Right ventricle myocardium superior (tissue), 1 donor: Measurements from ENCODE around the gene SRRM3. TPM values are rescaled to one million over a fixed set of nuclear protein-coding genes. Genes with fewer than 3 reads are reported as not detected.
"Not testable (repeated sequence)": the region's sequence is repeated elsewhere in the genome, so short reads cannot be mapped to it uniquely, and the experiment has no call there.

ENCODE experiments used
- ATAC-seq: fragments of 200-7000 bp; cut with Tn5 transposase; one replicate; pipeline ENCODE4 v1.9.1; 2020; ENCODE audit warnings: mild to moderate bottlenecking; ENCODE audit not compliant: poor library complexity
- DNase-seq: peaks from one replicate; pipeline ENCODE4 v3.0.0-alpha.2; 2020
- intact Hi-C: fragments of 100-400 bp; cut with DNase I; formaldehyde crosslinking; loops from one replicate; pipeline ENCODE4 v1.11.2; 2022
- total RNA-seq: library from RNA; stranded (reverse); fragmentation: NEBNext Ultra II Directional; extraction: Animal tissue kit (Norgen Biotek cat#: 25700); gene quantifications from one replicate; pipeline ENCODE4 v1.2.1, GENCODE V29; 2021
- donor health status: DM: no; HTN: yes; CAD: no; lungs with severe emphysema.

The SRRM3 gene
- total RNA-seq, 1 donor from 2014 or later = 16.3 TPM

DNA sequence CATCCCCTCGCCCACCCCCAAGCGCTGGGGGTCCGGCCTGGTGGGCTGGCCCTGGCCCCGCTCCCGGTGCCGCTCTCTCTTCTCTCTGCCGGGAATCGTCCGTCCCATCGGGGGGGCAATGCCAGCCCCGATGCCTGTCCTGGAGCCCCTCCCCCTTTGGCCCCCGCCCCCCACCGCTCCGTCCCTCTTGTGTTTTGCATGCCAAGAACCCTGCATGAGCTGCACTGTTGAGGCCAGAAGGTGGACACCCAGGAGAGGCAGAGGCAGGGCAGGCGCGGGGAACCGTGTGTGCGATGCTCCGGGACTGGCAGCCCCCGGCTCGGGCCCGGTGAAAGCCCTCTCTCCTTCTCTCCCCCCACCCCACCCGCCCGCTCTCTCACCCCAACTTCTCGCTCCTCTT is 78.7 kb downstream of the SRRM3 start:
- ATAC-seq = no peak
- no peak for DNase-seq
- intact Hi-C loops = no loop called here

DNA sequence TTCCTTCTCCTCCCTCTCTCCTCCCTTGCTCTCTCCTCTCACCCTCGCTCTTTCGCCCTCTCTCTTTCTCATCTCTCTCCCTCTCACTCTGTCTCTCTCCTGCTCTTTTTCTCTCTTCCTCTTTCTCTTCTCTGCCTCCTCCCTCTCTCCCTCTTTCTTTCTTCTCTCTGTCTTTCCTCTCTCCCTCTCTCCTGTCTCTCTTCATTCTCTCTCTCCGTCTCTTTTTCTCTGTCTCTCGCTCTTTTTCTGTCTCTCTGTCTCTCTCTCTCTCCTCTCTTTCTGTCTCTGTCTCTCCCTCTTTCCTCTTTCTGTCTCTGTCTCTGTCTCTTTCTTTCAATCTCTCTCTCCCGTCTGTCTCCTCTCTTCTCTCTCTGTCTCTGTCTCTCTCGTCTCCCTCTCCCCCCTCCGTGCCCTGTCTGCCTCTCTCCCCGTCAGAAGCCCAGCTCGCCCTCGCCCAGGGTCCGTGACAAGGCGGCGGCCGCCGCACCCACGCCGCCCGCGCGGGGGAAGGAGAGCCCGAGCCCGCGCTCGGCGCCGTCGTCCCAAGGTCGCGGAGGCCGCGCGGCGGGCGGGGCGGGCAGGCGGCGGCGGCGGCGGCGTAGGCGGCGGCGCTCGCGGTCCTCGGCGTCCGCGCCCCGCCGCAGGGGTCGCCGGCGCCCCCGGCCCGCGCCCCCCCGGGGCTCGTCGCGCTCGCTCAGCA is 79.5 kb downstream of the SRRM3 start:
- intact Hi-C loops = no loop called here
- DNase-seq (no peak), ATAC-seq (peak; percentile 41)

DNA sequence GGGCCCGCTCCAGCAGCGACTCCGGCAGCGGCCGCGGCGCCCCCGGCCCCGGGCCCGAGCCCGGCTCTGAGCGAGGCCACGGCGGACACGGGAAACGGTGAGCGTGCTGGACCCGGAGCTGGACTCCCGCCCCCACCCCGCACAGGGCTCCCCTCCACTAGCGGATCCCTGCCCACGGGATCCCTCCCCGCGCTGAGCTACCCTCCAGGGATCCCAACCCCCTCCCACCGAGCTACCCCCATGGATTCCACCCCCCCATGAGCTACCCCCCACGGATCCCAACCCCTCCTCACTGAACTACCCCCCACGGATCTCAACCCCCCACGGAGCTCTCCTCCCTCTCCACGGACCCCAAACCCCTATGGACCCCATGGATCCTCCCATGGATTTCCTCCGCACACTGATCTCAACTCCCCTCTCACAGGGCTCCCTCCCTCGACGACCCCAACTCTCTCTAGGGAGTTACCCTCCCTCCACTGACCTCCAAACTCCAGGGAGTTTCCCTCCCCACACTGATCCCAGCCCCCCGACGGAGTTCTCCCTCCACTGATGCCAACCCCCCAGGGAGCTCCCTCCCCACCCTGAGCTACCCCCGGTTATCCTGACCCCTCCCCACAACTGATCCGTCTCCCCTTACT is 80.1 kb downstream of the SRRM3 start:
- intact Hi-C loops = no loop called here
- DNase-seq (no peak), ATAC-seq (no peak)

DNA sequence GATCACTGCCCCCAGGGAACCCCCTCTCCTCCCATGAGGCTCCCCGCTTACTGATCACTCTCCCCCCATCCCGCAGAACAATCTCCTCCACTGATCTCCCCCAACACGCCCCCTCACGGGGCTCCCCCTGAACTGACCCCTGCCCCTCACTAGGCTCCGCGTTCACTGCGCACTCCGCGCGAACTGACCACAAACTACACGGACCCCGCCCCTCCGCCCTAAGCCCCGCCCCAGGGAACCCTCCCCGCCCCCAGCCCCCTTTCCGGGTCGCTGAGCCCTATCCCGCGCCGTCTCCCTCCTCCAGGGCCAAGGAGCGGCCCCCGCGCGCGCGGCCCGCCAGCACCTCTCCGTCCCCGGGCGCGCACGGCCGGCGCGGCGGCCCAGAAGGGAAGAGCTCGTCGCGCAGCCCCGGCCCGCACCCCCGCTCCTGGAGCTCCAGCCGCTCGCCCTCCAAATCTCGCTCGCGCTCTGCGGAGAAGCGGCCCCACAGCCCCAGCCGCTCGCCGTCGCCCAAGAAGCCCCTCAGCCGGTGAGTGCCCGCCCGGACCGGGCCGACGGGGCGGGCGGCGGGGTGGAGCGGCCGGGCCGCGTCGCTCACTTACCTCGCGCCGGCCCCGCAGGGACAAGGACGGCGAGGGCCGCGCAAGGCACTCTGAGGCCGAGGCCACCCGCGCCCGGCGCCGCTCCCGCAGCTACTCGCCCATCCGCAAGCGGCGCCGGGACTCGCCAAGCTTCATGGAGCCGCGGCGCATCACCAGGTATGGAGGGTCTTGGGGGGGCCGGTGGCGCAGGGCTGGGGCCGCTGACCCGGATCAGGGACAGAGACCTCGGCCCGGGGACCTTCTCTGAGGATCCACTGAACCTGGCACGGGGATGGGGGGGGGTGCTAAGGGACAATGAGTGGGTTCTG is 80.9 kb downstream of the SRRM3 start:
- peak; percentile 70 for ATAC-seq
- DNase-seq = peak; percentile 64
- intact Hi-C loops = no loop called here

DNA sequence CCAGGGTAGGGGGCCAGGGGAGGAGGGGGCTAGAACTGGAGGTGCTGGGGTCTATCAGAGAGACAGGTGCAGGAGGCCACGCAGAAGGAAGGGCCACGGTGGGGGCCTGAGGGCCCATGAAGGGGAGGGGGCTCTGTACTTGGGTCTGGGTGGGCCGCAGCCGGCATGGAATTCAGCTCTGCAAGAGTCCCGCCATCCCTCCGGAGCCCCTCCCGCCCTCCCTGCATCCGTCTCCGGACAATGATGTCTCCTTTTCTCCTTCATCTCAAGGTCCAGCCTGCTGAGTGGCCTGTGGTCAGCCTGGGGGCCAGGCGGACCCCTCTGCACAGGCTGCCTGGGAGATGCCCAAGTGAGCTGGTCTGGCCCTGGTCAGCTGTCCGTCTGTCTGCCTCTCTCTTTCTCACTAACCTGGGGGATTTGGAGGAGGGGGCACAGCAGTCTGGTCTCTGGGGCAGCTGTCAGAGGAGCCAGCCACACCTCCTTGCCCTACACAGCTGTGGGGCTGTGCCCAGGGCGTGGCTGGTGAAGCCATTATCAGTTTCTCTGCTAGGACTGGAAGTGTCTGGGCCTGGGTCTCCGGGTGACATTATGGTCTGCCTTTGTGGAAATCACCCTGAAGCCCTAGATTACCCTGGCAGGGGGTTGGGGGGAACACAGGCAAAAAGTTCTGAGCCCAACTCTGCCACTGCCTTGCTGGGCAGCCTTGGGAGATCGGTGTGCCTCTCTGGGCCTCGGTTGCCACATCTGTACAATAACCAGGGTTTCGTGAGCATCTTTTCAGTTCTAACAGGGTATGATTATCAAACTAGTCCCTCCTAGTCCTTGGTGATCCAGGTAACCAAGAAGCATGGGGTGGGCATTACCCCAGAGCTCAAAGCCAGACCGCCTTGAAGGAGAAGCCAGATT is 81.8 kb downstream of the SRRM3 start:
- DNase-seq (no peak), ATAC-seq (no peak)
- intact Hi-C loops = no loop called here

DNA sequence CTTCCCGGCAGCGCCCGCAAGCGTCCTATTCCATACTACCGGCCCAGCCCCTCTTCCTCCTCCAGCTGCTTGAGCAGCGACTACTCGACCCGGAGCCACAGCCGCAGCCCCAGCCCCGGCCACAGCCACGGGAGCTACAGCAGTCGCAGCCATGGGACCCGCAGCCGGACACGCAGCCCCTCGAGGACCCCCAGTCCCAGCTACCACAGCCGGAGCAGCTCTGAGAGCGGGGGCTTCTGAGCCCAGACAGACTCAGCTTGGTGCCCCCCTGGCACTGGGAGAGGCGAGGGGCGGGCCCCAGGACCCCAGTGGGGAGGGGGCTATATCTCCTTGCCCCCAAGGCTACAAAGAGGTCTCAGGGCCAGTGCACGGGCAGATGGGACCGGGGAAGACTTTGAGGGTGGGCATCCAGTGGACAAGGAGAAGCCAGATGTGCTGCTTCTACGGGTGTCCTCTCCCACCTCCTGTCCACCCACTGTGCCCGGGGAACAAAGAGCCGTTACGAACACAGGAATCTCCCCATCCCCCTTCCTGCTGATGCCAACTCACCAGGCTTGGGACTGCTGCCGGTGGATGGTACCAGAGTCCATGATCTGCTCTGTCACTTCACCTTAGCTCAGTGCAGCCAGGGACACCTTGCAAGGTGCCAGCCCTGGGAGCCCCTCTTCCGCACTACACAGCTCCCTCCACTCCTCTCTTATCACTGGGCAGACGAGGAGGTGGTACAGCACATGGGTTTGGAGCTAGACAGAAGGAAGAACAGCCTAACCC is 84.1 kb downstream of the SRRM3 start:
- ATAC-seq (no peak), DNase-seq (no peak)
- intact Hi-C loops = no loop called here

DNA sequence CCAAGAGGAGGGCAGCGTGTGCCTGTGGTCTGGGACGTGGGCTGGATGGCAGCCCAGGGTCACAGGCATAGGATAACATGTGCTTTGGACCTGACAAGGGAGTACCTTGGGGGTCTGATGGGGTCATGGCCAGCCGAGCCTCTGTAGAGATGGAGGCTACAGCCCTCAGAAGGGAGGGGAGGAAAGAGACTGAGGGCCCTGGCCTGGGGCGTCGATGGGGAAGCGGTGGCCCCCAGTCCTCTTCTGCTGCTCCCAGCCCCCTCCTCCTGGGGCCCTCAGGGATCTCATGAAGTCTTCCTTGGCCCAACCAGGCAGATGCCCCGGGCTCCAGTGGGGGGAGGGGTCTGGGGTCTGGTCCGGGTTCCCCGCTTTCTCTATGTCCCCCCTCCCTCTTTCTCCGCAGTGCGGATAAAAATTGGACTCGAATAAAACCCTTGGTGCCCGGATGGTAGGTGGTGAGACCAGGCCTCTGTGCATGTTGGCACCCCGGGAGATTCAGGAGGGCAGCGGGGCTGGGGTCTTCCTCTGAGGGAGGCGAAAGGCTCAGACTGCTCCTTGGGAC is 85.2 kb downstream of the SRRM3 start:
- no peak for ATAC-seq
- no peak for DNase-seq
- intact Hi-C loops = no loop called here

DNA sequence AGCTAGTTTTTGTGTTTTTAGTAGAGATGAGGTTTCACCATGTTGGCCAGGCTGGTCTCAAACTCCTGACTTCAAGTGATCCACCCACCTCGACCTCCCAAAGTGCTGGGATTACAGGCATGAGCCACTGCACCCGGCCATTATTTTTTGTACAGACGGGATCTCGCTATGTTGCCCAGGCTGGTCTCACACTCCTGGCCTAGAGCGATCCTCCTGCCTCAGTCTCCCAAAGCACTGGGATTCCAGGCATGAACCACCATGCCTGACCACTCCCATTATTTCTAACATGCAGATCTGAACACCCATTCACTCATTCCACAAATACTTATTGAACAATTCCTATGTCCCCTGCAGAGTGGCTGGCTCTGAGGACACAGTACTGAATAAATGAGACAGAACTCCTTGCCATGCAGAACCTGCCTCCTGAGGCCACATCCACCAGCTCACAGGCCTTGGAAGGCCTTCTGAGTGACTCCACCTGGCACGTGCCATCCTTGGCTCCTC is 89.2 kb downstream of the SRRM3 start:
- intact Hi-C loops = loop anchor here (1.0 kb wide), 1 partner anchor 23 kb away; no protein-coding TSS in a partner anchor
- not testable (repeated sequence) for ATAC-seq, DNase-seq

DNA sequence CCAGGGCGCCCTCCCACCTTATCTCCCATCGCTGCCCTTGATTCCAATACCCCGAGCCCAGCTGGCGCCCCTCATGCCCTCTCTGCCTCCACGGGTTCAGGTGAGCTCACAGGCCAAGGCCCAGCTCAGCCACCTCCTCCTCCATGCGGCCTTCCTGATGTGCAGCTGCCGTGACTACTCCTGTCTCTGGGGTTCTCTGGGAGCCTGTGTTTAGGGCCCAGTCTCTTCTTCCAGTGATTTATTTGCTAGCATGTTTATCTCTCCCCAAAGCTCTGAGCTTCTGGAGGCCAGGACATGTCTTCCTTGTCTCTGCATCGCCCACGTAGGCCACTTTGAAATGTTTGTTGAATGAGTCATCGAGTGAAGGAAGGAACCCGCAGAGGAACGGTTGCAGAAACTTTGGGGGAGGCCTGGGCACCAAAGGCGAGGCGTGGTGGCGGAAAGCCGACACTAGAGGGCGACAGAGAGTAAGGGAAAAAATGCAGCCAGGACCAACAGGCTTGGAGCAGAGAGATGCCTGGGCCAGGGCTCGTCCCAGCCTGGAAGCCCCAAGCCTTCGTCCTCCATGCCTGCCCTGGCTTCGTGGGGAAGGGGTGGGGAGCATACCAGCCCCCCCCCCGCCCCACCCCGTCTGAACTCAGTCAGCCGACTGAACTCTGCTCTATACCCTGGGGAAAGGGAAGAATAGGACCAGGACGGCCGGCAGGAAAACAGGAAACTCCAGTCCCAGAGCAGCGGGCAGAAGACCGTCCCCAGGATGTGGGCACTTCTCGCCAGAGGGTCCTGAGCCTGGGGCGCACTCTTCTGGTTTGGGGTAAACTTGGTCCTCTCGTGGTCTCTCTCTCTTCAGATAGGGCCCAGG is 89.9 kb downstream of the SRRM3 start:
- ATAC-seq (peak; percentile 74), DNase-seq (peak; percentile 94)
- intact Hi-C loops = loop anchor here (1.0 kb wide), 1 partner anchor 23 kb away; no protein-coding TSS in a partner anchor

DNA sequence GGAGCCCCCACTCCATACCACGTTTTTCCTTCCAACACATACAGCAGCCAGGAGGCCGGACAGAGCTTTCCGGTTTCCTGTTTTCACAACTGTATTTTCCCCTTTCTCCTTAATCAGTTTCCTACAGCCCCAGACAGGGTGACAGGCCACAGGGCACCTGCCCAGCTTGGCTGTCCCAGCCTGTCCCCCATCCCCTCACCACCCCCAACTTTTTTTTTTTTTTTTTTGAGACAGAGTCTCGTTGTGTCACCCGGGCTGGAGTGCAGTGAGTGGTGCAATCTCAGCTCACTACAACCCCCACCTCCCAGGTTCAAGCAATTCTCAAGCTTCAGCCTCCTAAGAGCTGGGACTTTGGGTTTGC is 90.5 kb downstream of the SRRM3 start:
- ATAC-seq (peak; percentile 14), DNase-seq (no peak)
- intact Hi-C loops = no loop called here

DNA sequence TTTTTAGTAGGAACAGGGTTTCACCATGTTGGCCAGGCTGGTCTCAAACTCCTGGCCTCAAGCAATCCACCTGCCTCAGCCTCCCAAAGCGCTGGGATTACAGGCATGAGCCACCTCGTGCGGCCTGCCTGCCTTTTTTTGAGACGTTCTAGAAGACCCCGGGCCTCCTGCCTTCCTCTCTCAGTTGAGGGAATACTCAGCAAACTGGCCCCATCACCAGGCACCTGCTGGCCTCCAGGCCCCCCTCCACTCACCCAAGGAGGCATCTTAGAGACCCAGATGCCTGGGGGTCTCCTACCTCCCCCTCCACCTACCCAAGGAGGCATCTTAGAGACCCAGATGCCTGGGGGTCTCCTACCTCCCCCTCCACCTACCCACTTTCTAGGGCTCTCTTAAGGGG is 91.2 kb downstream of the SRRM3 start:
- intact Hi-C loops, ATAC-seq, DNase-seq: not testable (repeated sequence)

DNA sequence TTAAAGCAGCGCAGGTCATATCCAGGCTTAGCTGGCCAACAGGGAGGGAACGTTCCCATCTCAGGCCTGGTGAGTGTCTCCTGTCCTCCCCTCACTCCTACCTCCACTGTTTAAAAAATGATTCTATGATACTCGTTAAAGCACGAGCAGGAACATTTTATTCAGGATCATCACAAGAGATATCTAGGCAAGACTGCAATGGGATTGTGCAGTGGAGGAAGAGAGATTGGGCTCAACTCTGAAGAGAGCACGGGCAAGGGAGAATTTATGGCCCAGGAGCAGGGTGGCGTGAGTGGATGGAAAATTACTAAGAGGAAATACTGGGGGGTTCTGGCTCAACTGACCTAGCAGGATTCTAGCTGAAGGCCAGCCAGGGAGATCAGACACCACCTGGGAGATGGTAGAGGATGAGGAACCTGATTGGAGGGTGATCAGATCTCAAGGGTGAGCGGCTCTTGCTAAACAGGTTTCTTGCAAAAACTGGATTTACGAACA is 91.8 kb downstream of the SRRM3 start:
- DNase-seq (no peak), ATAC-seq (no peak)
- intact Hi-C loops = no loop called here

DNA sequence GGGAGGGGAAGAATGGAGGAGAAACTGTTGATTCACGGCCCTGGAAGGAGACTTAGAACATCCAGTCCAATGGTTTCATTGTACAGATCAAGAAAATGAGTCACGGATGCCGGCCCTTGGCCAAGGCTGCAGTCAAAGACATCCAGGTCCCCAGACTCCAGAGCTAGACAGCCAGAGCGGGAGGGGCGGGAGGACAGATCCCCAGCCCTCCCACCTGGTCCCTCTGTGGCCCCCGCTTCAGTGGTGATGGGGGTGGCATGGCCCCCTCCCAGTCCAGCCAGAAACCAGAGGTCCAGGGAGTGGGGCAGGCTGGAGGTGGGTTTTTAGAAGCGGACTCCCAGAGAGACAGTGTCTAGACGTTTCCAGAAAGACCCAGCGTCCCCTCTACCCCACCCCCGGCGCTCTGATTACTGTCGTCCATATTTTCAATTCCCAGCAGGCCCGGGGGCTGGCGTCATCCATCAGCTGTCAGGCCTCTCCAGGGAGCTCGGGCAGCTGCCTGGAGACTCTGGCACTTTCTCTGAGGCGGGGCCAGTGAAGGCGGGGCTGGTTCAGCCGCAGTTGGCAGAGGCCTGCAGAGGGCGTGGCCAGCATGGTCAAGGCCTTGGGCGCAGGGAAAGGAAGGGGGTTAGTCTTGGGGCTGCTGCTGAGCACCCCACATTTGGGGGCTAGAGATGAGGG is 92.8 kb downstream of the SRRM3 start:
- intact Hi-C loops = no loop called here
- DNase-seq = peak; percentile 98
- ATAC-seq = peak; percentile 89

DNA sequence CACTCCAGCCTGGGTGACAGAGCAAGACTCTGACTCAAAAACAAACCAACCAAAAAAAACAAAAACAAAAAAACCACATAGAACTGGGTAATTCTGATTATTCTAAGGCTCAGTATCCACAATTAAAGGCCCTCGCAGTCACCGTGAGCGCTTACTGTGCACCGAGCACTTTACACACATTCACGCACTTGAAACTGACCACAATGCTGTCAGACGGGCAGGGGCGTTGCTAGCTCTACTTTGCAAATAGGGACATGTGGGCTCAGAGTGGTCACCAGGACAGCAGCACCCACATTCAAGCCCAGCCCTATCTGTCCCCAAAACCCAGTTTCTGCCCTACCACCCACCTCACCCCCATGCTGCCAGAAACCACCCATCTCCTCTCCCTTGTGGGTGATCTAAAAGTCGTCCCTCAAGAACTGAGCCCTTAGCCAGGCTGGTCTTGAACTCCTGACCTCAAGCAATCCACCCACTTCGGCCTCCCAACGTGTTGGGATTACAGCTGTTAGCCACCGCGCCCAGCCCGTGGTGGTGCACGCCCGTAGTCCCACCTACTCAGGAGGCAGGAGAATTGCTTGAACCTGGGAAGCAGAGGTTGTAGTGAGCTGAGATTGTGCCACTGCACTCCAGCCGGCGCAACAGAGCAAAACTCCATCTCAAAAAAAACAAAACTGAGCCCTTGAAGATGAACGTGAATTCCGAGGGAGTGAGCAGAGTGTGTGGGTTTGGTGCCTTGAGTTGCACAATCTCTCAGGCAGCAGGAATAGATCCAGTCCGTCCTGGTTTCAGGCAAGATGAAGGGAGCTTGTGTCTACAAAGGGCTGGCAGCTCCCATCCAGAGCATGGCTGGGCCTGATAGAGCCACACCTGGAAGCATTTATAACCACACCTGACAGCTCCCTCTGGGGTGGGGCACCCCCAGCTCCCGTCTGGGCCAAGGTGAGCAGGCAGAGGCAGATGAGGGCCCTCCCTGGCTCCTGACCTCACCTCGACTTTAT is 95.3 kb downstream of the SRRM3 start:
- ATAC-seq (peak; percentile 8), DNase-seq (no peak)
- intact Hi-C loops = no loop called here
